ENCODE results near the gene PPID.
A peak's percentile ranks its signal among the peaks of the same experiment; 100 is the strongest.
"Not testable (repeated sequence)": the region's sequence is repeated elsewhere in the genome, so short reads cannot be mapped to it uniquely, and the experiment has no call there.

PPID gene

GRCh38 chr4:158729716-158730559 lies 6.7 kb upstream of the PPID start:
- peak; percentile 14 for DNase-seq

- DNase-seq: no peak
Observed at GRCh38 chr4:158728236-158728635, 5.0 kb upstream of the PPID start.

- DNase-seq: no peak
Observed at GRCh38 chr4:158726633-158727032, 3.4 kb upstream of the PPID start.

GRCh38 chr4:158724637-158725036 lies 1.4 kb upstream of the PPID start:
- DNase-seq: no peak

- DNase-seq: no peak
Observed at GRCh38 chr4:158722291-158722916, 792 bp downstream of the PPID start.

DNA sequence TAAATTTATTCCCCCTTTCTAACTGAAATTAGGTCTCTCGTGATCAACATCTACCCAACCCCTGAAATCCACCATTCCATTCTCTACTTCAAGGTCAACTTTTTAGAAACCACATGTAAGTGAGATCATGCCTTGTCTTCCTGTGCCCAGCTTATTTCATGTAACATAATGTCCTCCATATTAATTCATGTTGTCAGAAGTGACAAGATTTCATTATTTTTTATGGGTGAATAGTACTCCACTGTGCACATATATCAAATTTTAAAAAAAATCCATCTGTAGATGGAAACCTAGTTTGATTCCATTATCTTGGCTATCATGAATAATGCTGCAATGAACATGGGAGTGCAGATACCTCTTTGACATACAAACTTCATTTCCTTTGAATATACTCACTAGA lies 1.5 kb downstream of the PPID start:
- no peak for DNase-seq

DNA sequence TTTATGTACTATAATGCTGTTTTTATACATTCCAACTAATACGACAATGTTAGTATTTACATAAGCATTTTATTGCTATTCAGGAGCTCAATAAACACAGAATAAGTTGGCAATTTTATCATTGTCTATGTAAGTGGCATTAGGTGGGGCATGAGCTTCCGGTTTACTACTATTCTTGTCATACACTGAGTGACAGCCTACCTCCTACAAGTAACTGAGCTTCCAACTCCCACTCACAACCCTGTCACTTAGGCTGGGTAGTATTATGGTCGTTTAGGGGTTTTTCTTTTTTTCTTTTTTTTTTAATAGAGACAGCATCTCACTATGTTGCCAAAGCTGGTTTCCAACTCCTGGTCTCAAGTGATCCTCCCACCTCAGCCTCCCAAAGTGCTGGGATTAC lies 7.4 kb downstream of the PPID start:
- no peak for DNase-seq

DNA sequence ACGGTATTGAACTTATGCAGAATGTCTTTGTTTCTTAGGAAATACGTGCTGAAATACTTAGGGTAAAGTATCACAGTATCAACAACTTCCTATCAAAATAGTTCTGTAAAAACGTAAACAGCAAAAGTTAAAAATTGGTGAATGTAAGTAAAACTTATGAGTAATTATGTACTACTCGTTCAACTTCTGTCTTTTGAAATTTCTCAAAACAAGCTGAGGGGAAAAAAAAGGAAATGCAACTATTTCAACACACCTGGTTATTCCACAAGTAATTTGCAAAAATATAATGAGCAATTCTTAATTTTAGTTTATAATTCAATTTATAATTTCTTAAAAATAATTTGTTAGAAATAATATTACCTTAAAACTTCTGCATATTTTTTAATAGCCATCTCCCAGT lies 8.3 kb downstream of the PPID start:
- DNase-seq: no peak

DNA sequence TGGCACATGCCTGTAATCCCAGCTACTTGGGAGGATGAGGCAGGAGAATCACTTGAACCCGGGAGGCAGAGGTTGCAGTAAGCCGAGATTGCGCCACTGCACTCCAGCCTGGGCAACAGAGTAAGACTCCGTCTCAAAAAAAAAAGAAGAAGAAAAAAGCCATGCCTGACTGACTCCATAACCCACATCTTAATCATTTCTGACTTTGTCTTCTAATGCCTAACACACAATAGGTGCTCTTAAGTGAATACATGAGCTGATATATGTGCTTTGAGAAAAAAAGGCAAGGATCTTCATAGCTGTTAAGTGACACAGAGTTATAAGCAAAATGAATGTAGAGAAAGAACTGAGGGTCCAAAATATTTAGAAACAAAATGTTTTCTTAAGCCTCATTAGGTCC lies 10.6 kb downstream of the PPID start:
- not testable (repeated sequence) for DNase-seq

GRCh38 chr4:158710814-158711213 lies 12.4 kb downstream of the PPID start:
- DNase-seq: no peak

DNA sequence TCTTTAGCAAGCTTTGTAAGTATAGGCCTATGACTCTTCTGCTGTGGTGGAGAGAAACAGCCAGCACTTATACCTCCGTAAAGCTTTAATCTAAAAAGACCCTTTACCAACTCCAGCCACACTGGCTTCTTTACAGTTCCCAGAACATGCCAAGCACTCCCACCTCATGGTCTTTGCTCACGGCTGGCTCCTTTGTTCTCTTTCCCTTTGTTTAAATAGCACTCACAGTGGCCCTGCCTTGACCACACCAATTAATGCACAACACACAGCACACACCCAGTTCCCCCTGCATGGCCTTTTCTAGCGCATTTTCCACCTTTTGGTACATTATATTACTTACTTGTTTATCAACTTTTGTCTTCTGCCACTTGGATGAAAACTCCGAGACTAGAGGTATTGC lies 18.9 kb downstream of the PPID start:
- DNase-seq: no peak

- no peak for DNase-seq
Observed at GRCh38 chr4:158688813-158689212, 34.4 kb downstream of the PPID start.

GRCh38 chr4:158682066-158682465 lies 41.1 kb downstream of the PPID start:
- no peak for DNase-seq

DNA sequence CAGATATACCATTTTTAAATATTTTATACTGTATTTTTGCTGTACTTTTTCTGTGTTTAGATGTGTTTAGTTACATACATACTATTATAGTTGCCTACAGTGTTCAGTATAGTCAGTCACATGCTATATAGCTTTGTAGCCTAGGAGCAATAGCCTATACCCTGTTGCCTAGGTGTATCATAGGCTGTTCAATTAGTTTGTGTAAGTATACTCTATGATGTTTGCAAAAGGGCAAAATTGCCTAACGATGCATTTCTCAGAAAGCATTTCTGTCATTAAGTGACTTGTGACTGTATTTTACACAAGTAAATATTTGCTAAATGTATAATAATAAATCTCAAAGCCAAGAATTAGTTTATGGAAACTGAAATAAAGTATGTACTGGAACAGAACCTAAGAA lies 41.6 kb downstream of the PPID start:
- no peak for DNase-seq

- DNase-seq: no peak
Observed at GRCh38 chr4:158678767-158679166, 44.4 kb downstream of the PPID start.

DNA sequence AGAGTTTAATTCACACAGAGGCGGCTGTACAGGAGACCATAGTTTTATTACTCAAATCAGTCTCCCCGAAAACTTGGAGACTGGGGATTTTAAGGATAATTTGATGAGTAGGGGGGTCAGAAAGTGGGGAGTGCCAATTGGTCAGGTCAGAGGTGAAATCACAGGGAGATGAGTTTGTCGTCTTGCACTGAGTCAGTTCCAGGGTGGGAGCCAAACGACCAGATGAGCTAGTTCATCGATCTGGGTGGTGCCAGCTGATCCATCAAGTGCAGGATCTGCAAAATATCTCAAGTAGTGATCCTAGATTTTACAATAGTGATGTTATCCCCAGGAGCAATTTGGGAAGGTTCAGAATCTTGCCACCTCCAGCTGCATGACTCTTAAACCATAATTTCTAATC lies 47.1 kb downstream of the PPID start:
- no peak for DNase-seq

GRCh38 chr4:158673633-158674032 lies 49.6 kb downstream of the PPID start:
- no peak for DNase-seq

DNA sequence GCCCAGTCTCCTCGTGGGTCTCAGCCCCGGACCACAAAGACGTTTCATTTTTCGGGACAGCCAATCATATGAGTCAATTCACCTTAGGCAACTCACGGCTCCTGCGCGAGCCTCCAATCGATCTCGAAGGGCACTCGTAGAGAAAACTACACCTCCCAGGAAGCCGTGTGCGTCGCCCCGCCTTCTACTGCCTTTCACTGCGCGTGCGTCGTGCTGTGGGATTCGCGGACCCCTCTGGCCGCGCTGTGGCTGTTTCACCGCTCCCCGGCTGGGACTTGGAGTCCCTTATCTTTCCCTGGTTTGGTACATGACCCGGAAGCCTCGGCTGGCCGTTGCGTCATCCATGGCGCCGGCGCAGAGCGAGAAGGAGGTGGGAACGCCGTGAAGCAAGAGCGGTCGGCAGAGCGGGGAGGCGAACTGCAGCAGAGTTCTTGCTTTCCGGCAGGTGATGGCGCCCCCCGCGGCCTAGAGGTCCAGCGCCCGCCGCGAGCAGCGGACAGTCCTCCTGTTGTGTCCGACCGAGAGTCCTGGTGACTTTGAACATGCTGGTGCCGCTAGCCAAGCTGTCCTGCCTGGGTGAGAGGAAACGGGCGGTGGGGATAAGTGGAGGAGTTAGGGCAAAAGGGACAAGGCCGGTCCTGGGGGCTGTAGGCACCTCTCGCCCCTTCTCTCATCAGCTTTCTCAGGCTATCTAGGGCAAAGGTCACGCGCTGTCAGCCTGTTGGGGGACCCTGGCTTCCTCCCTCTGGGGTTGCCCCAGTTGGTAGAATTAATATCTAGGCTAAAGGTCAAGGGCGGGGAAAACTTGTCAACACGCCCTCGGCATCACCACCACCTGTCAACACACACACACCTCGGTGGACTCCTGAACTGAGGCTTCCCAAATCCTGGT lies 51.0 kb downstream of the PPID start, which contains the start of gene ETFDH:
TSS of gene ETFDH (plus strand) at position 382 of the 892 bp plus-strand sequence. CDS start at position 543, 161 bp downstream.
- DNase-seq: peak; percentile 98

- no peak for DNase-seq
Observed at GRCh38 chr4:158671665-158671914, 51.6 kb downstream of the PPID start, which contains the start of gene C4orf46. Gene C4orf46, minus strand, starts transcription at chr4:158671887. Its CDS starts 86 bp downstream, at chr4:158671801.

DNA sequence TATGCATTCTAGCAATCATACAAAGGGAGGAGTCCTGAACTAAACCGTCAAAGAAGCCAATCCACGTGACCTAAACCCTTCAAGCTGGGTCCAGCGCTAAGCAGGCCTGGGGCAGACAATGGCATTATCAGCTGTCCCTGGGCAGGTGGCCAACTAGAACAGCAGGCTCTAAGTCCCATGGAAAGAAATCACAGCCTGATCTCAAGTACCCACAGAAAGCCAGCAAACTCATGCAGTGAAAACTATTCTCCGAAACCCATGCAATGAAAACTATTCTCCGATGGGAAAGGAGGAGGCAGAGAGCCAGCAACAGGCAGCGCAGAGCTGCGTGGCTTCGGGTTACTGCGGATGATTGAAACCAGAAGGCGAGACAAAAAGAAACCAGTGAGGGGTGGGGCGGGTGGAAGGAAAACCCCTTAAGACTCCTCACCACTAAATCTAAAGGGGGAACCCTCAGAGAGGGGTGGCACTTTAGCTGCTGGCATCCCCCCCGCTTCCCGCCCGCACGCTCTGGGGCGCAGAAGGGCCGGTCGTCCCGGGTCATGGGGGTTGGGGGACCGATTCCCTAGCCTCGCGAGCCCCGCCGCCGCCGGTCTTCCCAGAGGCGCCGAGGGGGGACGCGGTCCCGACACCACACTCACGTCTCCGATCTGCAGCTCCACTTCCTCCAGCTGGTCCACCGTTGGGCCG lies 52.1 kb downstream of the PPID start:
- DNase-seq: peak; percentile 17

GRCh38 chr4:158669310-158669709 lies 53.9 kb downstream of the PPID start:
- DNase-seq: no peak

DNA sequence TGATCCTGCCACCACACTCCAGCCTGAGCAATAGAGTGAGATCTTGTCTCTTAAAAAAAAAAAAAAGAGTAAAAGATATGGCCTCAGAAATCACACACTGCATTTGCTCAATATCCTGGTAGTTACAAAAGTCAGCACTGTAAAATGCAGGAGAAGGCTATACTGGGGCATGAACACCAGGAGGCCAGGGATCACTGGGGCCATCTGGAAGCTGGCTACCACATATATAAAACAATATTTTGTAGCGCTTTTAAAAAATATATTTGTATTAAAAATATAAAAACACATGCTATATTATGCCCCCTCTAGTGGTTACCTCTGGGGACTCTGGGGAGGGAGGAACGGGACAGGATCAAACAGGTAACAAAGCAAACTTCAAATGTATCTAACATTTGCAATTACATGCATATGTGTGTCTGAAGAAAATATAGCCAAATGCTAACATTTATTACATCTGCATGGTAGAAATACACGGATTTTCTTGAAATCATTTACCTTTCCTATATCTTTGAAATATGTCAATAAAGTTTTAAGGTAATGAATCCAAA lies 55.5 kb downstream of the PPID start:
- no peak for DNase-seq

DNA sequence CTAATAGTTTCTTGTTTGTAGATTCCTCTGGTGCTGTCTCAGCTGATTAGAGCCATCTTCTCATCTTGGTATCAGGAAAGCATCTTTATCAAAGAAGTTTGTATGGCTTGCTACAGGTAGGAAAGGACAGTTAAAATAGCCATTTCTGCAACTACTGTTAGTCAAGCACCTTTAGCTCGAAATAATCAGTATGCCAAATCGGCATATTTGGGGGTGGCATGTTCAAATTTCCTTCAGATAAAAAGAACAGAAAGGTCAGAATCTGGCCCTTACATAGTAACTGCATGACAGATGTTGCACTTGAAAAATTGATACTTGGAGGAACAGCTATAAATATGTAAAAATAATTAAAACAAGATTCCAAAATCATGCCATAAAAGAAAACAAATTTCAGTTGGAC lies 56.3 kb downstream of the PPID start:
- no peak for DNase-seq
